ENCODE results near the gene PIK3CG.
A peak's percentile ranks its signal among the peaks of the same experiment; 100 is the strongest.
"Not testable (repeated sequence)": the region's sequence is repeated elsewhere in the genome, so short reads cannot be mapped to it uniquely, and the experiment has no call there.

Gene PIK3CG

DNA sequence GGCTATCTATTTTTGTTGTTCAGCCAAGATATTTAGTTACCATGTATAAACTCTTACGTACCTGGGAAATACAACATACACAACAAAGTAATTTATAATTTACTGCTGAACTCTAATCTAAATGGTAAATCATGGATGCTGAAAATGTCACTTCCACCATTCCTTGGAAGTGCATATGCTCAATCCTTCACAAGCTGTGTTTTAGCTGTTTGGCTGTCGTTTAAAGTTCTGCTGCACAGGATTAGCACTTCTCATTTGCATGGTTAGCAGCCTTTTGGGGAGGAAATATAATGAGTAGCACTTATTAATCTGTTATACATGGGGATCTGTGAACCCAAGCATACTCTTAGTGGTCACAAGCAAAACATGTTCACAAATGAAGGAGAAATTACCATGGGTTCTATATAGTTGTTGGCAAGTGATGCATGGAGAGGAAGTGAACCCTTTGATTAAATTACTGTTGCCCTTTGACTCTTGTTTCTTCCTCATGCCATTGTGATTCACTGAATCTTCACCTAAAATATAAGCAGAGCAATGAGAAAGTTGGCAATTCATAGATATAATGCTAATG, 18.5 kb downstream of the PIK3CG start:
- no peak overlapping the region for H3K9ac ChIP-seq

DNA sequence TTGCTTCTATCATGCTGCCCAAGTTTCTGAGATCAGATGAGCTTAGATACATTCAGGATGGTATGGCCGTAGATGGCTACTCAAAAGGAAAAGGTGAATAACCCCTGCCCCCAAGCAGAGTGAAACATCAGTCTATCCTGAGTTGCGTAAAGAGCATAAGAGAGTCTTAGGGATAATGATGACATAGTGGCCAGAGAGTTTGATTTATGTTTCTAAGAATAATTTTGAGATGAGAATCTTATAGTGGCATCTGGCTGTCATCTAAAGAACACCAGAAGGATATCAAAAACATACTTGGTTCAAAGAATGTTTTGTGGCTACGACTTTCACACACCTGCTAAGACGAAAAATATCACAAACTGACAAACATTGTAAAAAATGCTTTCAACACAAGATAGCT, 20.6 kb downstream of the PIK3CG start:
- H3K4me2 ChIP-seq, result no peak overlapping the region
- no peak overlapping the region for H3K27ac ChIP-seq
- H3K4me3 ChIP-seq, result no peak overlapping the region
- peaks cover 83% of the 10 kb centered on the region for H4K20me1 ChIP-seq
- no peak for TF ChIP-seq Cebpa-rat (IDR thresholded peaks at IDR 0.05)
- peaks cover 6% of the 10 kb centered on the region; the same call in 1 of the 2 replicates for H3K4me1 ChIP-seq
- no peak overlapping the region for H3K9ac ChIP-seq
- H3K36me3 ChIP-seq, result peaks cover 100% of the 10 kb centered on the region
- H3K9me3 ChIP-seq, result no peaks in the 10 kb centered on the region
- no peaks in the 10 kb centered on the region for H3K27me3 ChIP-seq

More for the DNA sequence above, 18.5 kb downstream of the PIK3CG start:
- no peak for TF ChIP-seq Cebpa-rat (IDR thresholded peaks at IDR 0.05)
- H3K9me3 ChIP-seq, result no peaks in the 10 kb centered on the region
- H3K4me2 ChIP-seq, result no peak overlapping the region
- peaks cover 100% of the 10 kb centered on the region for H3K36me3 ChIP-seq
- H4K20me1 ChIP-seq, result peaks cover 90% of the 10 kb centered on the region
- H3K27me3 ChIP-seq, result no peaks in the 10 kb centered on the region
- H3K4me3 ChIP-seq, result no peak overlapping the region
- peaks cover 6% of the 10 kb centered on the region; the same call in 1 of the 2 replicates for H3K4me1 ChIP-seq
- H3K27ac ChIP-seq, result no peak overlapping the region

DNA sequence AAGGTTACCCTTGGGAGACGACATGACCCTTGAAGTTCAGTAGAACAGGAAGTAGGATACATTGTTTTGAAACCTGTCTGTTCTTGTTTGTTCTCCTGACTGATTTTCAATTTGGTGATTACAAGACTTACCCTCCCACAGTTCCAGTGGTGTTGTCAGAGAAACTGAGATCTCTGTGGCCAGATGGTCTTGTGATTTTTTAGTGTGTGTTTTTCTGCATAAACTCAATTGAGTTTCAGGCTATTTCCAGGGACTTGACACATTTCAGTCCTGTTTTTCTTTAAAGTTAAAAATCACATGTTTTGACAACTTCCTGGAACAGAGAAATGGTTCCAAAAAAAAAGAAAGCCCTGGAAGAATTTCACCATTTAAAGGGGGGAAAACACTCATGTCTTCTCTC, 22.3 kb downstream of the PIK3CG start:
- no peaks in the 10 kb centered on the region for H3K27me3 ChIP-seq
- H3K36me3 ChIP-seq, result peaks cover 100% of the 10 kb centered on the region
- H3K4me3 ChIP-seq, result no peak overlapping the region
- peaks cover 6% of the 10 kb centered on the region; the same call in 1 of the 2 replicates for H3K4me1 ChIP-seq
- no peak overlapping the region for H3K4me2 ChIP-seq
- H3K27ac ChIP-seq, result no peak overlapping the region
- no peak for TF ChIP-seq Cebpa-rat (IDR thresholded peaks at IDR 0.05)
- H3K9ac ChIP-seq, result no peak overlapping the region
- peaks cover 90% of the 10 kb centered on the region for H4K20me1 ChIP-seq
- H3K9me3 ChIP-seq, result no peaks in the 10 kb centered on the region

DNA sequence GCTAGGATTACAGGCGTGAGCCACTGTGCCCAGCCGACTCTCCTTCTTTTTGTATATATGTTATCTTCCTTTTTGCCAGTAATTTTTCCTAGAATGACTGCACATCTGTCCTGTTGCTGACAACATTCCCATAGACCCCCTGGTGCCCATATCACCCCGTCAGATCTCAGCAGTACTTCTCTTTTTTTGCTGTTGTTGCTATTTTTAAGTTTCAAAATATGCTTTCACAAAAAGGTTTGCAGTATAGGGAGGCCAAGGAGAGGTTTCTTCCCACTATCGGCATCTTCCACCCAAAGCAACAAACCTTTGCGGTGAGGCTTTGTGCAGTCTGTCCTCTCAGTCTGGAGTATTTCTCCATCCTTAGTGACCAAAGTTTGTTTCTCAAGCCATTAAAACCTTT, 23.1 kb downstream of the PIK3CG start:
- peaks cover 14% of the 10 kb centered on the region; the same call in 1 of the 2 replicates for H3K4me1 ChIP-seq
- TF ChIP-seq Cebpa-rat (IDR thresholded peaks at IDR 0.05), result no peak
- peaks cover 100% of the 10 kb centered on the region for H3K36me3 ChIP-seq
- no peaks in the 10 kb centered on the region for H3K27me3 ChIP-seq
- no peaks in the 10 kb centered on the region for H3K9me3 ChIP-seq
- no peak overlapping the region for H3K4me2 ChIP-seq
- H3K27ac ChIP-seq, result no peak overlapping the region
- H3K4me3 ChIP-seq, result no peak overlapping the region
- no peak overlapping the region for H3K9ac ChIP-seq
- H4K20me1 ChIP-seq, result peaks cover 92% of the 10 kb centered on the region

DNA sequence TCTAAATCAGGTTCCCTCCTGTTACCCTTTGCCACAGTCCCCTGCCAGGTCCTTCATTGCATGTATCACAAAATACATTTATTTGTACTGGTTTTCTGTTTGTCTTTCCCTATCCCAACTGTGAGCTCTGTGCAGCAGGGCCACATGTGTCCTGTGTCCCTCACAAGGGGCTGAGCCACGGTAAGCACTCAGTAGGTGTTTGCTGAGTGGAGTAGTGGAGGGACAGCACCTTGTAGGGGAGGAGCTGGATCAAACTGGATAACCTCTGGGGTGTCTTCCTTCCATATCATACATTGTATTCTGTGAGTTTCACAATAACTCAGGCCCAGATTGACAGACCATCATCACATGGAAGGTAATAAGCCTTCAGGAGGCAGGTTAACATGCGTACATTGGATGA, 25.9 kb downstream of the PIK3CG start:
- Histone ChIP-seq H4K20me1 (peaks cover 88% of the 10 kb centered on the region), H3K27ac (no peak overlapping the region), H3K4me1 (peaks cover 36% of the 10 kb centered on the region), H3K4me3 (no peak overlapping the region), H3K9ac (no peak overlapping the region), H3K27me3 (no peaks in the 10 kb centered on the region), H3K9me3 (peaks cover 7% of the 10 kb centered on the region), H3K36me3 (peaks cover 100% of the 10 kb centered on the region), H3K4me2 (no peak overlapping the region)
- TF ChIP-seq Cebpa-rat (IDR thresholded peaks at IDR 0.05), result no peak

DNA sequence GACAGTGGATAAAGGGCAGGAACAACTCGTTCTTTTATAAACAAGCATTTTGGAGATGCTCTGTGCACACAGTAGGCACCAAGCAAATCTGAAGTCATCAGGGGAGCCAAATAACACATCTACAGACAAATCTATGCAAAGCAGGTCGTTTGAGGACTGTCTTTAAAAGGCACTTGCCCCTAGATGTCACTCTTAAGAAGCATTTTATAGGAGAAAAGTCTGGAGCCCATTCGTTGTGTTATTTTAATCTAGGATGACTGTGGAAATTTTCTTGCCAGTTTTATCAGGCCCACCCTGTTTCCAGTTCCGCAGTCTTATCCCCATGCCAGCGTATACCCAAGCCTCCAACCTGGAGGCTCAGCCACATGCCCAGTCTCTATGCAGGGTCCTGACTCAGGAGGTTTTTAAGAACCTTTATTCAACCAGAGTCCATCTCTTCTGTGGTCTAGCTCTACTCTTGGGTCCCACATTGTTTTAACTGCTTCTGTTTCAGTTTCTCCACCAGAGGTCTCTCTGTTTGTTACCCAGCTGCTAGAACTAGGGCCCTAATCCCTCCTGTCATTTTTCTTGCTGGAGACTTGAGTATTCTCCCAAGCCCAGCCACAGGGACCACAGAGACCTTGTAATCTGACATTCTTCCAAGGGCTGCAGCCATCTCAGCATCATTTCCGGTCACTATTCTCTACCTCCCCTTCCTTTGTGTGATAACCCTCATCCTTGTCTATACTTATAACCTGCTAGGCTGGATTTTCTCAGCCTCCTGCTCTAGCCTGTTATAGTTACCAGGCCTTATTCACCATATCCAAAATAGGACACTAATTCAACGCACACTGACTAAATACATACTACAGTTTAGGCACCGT, 26.7 kb downstream of the PIK3CG start:
- no peak for TF ChIP-seq Cebpa-rat (IDR thresholded peaks at IDR 0.05)
- peaks cover 15% of the 10 kb centered on the region for H3K9me3 ChIP-seq
- H3K27me3 ChIP-seq, result no peaks in the 10 kb centered on the region
- peaks cover 100% of the 10 kb centered on the region for H3K36me3 ChIP-seq
- peaks cover 33% of the 10 kb centered on the region for H3K4me1 ChIP-seq
- H3K27ac ChIP-seq, result no peak overlapping the region
- H3K9ac ChIP-seq, result no peak overlapping the region
- no peak overlapping the region for H3K4me2 ChIP-seq
- no peak overlapping the region for H3K4me3 ChIP-seq
- H4K20me1 ChIP-seq, result peaks cover 88% of the 10 kb centered on the region

DNA sequence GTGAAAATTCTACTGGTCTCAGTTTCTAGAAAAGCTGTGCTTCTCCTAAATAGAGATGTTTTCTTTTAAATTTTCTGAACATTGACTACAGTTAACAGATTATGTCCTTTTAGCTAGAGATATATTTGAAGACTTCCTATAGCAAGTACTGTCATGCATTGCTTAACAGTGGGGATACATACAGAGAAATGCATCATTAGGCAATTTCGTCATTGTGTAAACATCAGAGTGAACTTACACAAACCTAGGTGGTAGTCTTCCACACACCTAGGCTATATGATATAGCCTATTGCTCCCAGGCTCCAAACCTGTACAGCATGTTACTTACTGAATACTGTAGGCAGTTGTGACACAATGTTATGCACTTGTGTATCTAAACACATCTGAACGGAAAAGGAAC, 28.5 kb downstream of the PIK3CG start:
- H3K9ac ChIP-seq, result no peak overlapping the region
- TF ChIP-seq Cebpa-rat (IDR thresholded peaks at IDR 0.05), result no peak
- peaks cover 31% of the 10 kb centered on the region for H3K9me3 ChIP-seq
- no peak overlapping the region for H3K4me3 ChIP-seq
- H3K27ac ChIP-seq, result no peak overlapping the region
- no peak overlapping the region for H3K4me2 ChIP-seq
- H3K27me3 ChIP-seq, result no peaks in the 10 kb centered on the region
- peaks cover 30% of the 10 kb centered on the region for H3K4me1 ChIP-seq
- H3K36me3 ChIP-seq, result peaks cover 99% of the 10 kb centered on the region
- peaks cover 88% of the 10 kb centered on the region for H4K20me1 ChIP-seq

DNA sequence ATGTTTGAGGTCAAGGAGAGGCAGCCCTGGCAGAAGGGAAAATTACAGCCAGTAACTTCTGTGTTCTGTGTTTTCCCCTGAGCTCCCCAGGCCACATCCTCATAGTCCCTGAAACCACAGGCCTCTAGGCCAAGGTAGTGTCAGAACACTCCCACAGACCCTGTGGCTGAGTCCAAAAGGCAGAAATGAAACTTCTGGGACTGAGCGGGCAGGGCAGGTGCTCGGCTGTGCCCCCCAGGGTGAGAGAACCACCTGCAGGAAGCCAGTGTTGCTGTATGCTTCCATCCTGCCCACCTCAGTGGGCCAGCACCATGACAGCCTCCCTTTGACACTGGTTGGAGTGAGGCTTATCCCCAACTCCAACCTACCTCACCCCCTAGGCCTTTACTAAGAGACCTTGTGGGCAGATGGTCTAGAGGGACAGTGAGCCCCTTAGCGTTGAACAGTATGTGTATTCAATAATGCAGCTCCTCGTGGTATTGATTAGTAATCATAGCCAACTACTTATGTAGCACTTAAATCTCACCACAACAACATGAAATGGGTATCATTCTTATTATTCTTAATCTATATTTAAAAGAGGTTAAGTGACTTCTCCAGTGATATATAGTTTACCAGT, 30.3 kb downstream of the PIK3CG start:
- Histone ChIP-seq H3K9me3 (peaks cover 31% of the 10 kb centered on the region), H4K20me1 (peaks cover 94% of the 10 kb centered on the region), H3K27ac (0 out of 2 replicates have a peak overlapping the region, but pooled peaks have one; percentile 0), H3K27me3 (no peaks in the 10 kb centered on the region), H3K4me1 (peaks cover 30% of the 10 kb centered on the region), H3K9ac (no peak overlapping the region), H3K4me3 (no peak overlapping the region), H3K4me2 (peak overlapping the region; percentile 0; the same call in 1 of the 2 replicates), H3K36me3 (peaks cover 97% of the 10 kb centered on the region)
- no peak for TF ChIP-seq Cebpa-rat (IDR thresholded peaks at IDR 0.05)

DNA sequence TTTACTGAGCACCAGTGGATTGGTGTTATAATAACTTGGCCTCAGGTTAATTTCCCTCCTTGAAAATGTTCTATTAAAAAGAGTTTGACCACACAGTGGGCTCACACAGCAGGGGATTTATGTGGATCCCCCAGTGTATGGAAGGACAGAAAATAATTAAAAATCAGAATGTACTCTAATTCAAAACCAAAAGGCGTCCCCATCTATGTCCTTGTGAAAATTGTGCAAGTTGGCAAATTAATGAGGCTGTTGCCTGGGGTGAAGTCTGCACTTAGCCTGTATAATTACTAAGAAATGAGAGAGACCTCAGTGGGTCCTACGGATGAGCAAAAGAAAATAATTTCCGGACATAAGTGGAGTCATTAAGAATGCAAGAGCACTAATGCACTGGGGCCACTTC, 31.1 kb downstream of the PIK3CG start:
- TF ChIP-seq Cebpa-rat (IDR thresholded peaks at IDR 0.05), result no peak
- H3K9me3 ChIP-seq, result peaks cover 31% of the 10 kb centered on the region
- H3K9ac ChIP-seq, result no peak overlapping the region
- peaks cover 95% of the 10 kb centered on the region for H4K20me1 ChIP-seq
- no peak overlapping the region for H3K27ac ChIP-seq
- H3K4me3 ChIP-seq, result no peak overlapping the region
- H3K4me1 ChIP-seq, result peaks cover 30% of the 10 kb centered on the region
- H3K4me2 ChIP-seq, result no peak overlapping the region
- H3K27me3 ChIP-seq, result no peaks in the 10 kb centered on the region
- peaks cover 97% of the 10 kb centered on the region for H3K36me3 ChIP-seq

DNA sequence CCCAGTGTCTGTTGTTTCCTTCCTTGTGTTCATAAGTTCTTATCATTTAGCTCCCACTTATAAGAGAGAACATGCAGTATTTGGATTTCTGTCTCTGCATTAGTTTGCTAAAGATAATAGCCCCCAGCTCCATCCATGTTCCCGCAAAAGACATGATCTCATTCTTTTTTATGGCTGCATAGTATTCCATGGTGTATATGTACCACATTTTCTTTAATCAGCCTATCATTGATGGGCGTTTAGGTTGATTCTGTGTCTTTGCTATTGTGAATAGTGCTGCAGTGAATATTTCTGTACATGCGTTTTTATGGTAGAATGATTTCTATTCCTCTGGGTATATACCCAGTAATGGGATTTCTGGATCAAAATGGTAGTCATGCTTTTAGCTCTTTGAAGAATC, 32.5 kb downstream of the PIK3CG start:
- peaks cover 96% of the 10 kb centered on the region for H4K20me1 ChIP-seq
- H3K4me1 ChIP-seq, result peaks cover 29% of the 10 kb centered on the region

DNA sequence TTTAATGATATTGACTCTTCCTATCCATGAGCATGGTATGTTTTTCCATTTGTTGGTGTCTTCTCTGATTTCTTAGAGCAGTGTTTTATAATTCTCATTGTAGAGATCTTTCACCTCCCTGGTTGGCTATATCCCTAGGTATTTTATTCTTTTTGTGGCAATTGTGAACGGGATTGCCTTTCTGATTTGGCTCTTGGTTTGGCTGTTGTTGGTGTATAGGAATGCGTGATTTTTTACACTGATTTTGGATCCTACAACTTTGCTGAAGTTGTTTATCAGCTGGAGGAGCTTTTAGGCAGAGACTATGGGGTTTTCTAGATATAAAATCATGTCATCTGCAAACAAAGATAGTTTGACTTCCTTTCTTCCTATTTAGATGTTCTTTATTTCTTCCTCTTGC, 33.9 kb downstream of the PIK3CG start:
- H3K27me3 ChIP-seq, H3K4me3 ChIP-seq, H3K4me2 ChIP-seq, H3K27ac ChIP-seq, H3K9ac ChIP-seq: not testable (repeated sequence)
- Histone ChIP-seq H3K36me3 (peaks cover 84% of the 10 kb centered on the region), H4K20me1 (peaks cover 94% of the 10 kb centered on the region), H3K4me1 (peaks cover 15% of the 10 kb centered on the region), H3K9me3 (peaks cover 31% of the 10 kb centered on the region)

More for the DNA sequence above, 32.5 kb downstream of the PIK3CG start:
- Histone ChIP-seq H3K36me3 (peaks cover 95% of the 10 kb centered on the region), H3K9me3 (peaks cover 31% of the 10 kb centered on the region)
- H3K4me2 ChIP-seq, H3K27me3 ChIP-seq, H3K9ac ChIP-seq, H3K4me3 ChIP-seq, H3K27ac ChIP-seq: not testable (repeated sequence)
